ENCODE measurements around the gene TMEM178B.

Gene TMEM178B

GRCh38 chr7:141294143-141294829, 220.4 kb downstream of the TMEM178B start:
- no peaks in the 10 kb centered on the region for H3K27me3 ChIP-seq (ENCODE audit: control insufficient read depth in 2 of 2, insufficient read depth in 2 of 2, low read length in 2 of 2)
- H3K27ac ChIP-seq (ENCODE audit: low read depth in 2 of 2, low read length in 2 of 2): no peak overlapping the region
- no peak overlapping the region for H3K9ac ChIP-seq (ENCODE audit: low read depth in 1 of 2, low read length in 2 of 2)
- H3K36me3 ChIP-seq (ENCODE audit: control insufficient read depth in 2 of 2, insufficient read depth in 2 of 2, low read length in 2 of 2): no peaks in the 10 kb centered on the region
- no peaks in the 10 kb centered on the region for H3K4me1 ChIP-seq (ENCODE audit: control insufficient read depth in 2 of 2, insufficient read depth in 2 of 2, low read length in 2 of 2)
- H3K4me3 ChIP-seq (ENCODE audit: low read length in 2 of 2): no peak overlapping the region
- H3K9me3 ChIP-seq (ENCODE audit: control insufficient read depth in 2 of 2, low read length in 2 of 2): no peaks in the 10 kb centered on the region

DNA sequence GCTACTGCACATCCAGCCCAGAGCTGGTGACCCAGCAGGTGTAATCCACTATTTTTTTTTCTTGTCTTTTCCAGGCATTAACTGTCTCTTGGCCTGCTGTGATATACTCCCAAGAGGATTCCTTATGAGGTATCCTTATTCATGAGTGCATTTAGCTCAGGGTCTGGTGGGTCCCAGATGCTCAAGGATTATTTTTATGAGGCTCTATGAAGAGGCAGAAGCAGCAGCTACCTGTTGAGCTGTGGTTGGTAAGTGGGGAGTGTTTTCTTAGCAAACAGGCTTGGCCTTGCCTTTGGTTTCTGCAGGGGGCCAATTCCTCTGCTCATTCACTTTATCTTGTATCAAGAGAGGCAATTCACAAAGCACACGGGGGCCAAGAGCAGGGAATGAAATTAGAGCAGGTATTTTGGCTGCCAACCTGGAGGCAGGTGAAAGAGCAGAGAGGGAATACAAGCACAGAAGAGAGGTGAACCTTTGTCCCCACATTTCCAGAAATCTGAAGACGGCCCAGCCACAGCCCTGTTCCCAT, 221.6 kb downstream of the TMEM178B start:
- H3K4me3 ChIP-seq (ENCODE audit: low read length in 2 of 2): no peak overlapping the region
- no peak overlapping the region for H3K27ac ChIP-seq (ENCODE audit: low read depth in 2 of 2, low read length in 2 of 2)
- no peaks in the 10 kb centered on the region for H3K9me3 ChIP-seq (ENCODE audit: control insufficient read depth in 2 of 2, low read length in 2 of 2)
- H3K36me3 ChIP-seq (ENCODE audit: control insufficient read depth in 2 of 2, insufficient read depth in 2 of 2, low read length in 2 of 2): no peaks in the 10 kb centered on the region
- no peaks in the 10 kb centered on the region for H3K4me1 ChIP-seq (ENCODE audit: control insufficient read depth in 2 of 2, insufficient read depth in 2 of 2, low read length in 2 of 2)
- H3K9ac ChIP-seq (ENCODE audit: low read depth in 1 of 2, low read length in 2 of 2): no peak overlapping the region
- no peaks in the 10 kb centered on the region for H3K27me3 ChIP-seq (ENCODE audit: control insufficient read depth in 2 of 2, insufficient read depth in 2 of 2, low read length in 2 of 2)

DNA sequence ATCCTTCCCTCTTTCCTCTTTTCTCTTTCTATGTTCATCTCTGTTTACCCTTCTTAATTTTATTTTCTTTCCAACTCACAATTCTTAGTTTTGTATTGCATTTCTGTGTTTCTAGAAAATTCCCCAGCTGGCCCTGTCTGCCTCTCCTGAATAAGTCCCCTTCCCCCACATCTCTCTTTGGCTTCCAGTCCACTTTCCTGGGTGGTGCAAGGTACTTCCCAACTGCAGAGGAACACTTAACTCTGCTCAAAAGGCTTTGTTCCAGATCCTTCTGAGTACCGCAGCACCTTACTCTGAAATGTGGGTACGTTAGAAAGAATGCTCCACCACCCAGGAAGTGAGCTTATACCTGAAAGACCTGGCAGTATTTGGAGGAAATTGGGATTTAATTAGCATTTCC, 227.0 kb downstream of the TMEM178B start:
- no peak overlapping the region for H3K4me3 ChIP-seq (ENCODE audit: low read length in 2 of 2)
- no peaks in the 10 kb centered on the region for H3K9me3 ChIP-seq (ENCODE audit: control insufficient read depth in 2 of 2, low read length in 2 of 2)
- H3K9ac ChIP-seq (ENCODE audit: low read depth in 1 of 2, low read length in 2 of 2): no peak overlapping the region
- H3K4me1 ChIP-seq (ENCODE audit: control insufficient read depth in 2 of 2, insufficient read depth in 2 of 2, low read length in 2 of 2): no peaks in the 10 kb centered on the region
- H3K27me3 ChIP-seq (ENCODE audit: control insufficient read depth in 2 of 2, insufficient read depth in 2 of 2, low read length in 2 of 2): no peaks in the 10 kb centered on the region
- no peaks in the 10 kb centered on the region for H3K36me3 ChIP-seq (ENCODE audit: control insufficient read depth in 2 of 2, insufficient read depth in 2 of 2, low read length in 2 of 2)
- no peak overlapping the region for H3K27ac ChIP-seq (ENCODE audit: low read depth in 2 of 2, low read length in 2 of 2)

- no peaks in the 10 kb centered on the region for H3K9me3 ChIP-seq (ENCODE audit: control insufficient read depth in 2 of 2, low read length in 2 of 2)
- H3K36me3 ChIP-seq (ENCODE audit: control insufficient read depth in 2 of 2, insufficient read depth in 2 of 2, low read length in 2 of 2): no peaks in the 10 kb centered on the region
- no peak overlapping the region for H3K9ac ChIP-seq (ENCODE audit: low read depth in 1 of 2, low read length in 2 of 2)
- H3K27ac ChIP-seq (ENCODE audit: low read depth in 2 of 2, low read length in 2 of 2): no peak overlapping the region
- H3K27me3 ChIP-seq (ENCODE audit: control insufficient read depth in 2 of 2, insufficient read depth in 2 of 2, low read length in 2 of 2): no peaks in the 10 kb centered on the region
- no peaks in the 10 kb centered on the region for H3K4me1 ChIP-seq (ENCODE audit: control insufficient read depth in 2 of 2, insufficient read depth in 2 of 2, low read length in 2 of 2)
- no peak overlapping the region for H3K4me3 ChIP-seq (ENCODE audit: low read length in 2 of 2)
Observed at GRCh38 chr7:141301544-141301943, 227.7 kb downstream of the TMEM178B start.

GRCh38 chr7:141302617-141303016, 228.8 kb downstream of the TMEM178B start:
- H3K36me3 ChIP-seq (ENCODE audit: control insufficient read depth in 2 of 2, insufficient read depth in 2 of 2, low read length in 2 of 2): no peaks in the 10 kb centered on the region
- no peak overlapping the region for H3K27ac ChIP-seq (ENCODE audit: low read depth in 2 of 2, low read length in 2 of 2)
- no peaks in the 10 kb centered on the region for H3K4me1 ChIP-seq (ENCODE audit: control insufficient read depth in 2 of 2, insufficient read depth in 2 of 2, low read length in 2 of 2)
- H3K9me3 ChIP-seq (ENCODE audit: control insufficient read depth in 2 of 2, low read length in 2 of 2): no peaks in the 10 kb centered on the region
- no peak overlapping the region for H3K9ac ChIP-seq (ENCODE audit: low read depth in 1 of 2, low read length in 2 of 2)
- no peaks in the 10 kb centered on the region for H3K27me3 ChIP-seq (ENCODE audit: control insufficient read depth in 2 of 2, insufficient read depth in 2 of 2, low read length in 2 of 2)
- no peak overlapping the region for H3K4me3 ChIP-seq (ENCODE audit: low read length in 2 of 2)

DNA sequence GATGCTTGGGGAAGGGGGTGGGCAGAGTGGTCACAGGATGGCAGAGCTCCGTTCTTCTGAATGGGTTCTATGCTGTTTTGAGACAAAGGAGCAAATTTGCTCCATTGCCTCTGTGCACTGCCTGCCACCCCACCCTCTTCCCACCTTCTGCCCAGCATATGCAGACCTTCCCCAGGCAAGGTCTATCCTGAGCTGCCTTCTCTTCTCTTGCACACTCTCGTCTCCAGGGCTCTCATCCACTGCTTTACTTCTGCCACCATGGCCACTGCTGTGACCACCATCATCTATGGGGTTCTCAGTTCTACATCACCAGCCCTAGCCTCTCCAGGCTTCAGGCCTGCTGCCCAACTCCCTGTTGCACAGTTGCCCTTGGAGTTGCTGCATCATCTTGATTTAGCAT, 230.4 kb downstream of the TMEM178B start:
- no peaks in the 10 kb centered on the region for H3K9me3 ChIP-seq (ENCODE audit: control insufficient read depth in 2 of 2, low read length in 2 of 2)
- H3K27me3 ChIP-seq (ENCODE audit: control insufficient read depth in 2 of 2, insufficient read depth in 2 of 2, low read length in 2 of 2): no peaks in the 10 kb centered on the region
- H3K4me1 ChIP-seq (ENCODE audit: control insufficient read depth in 2 of 2, insufficient read depth in 2 of 2, low read length in 2 of 2): no peaks in the 10 kb centered on the region
- no peaks in the 10 kb centered on the region for H3K36me3 ChIP-seq (ENCODE audit: control insufficient read depth in 2 of 2, insufficient read depth in 2 of 2, low read length in 2 of 2)
- H3K9ac ChIP-seq (ENCODE audit: low read depth in 1 of 2, low read length in 2 of 2): no peak overlapping the region
- no peak overlapping the region for H3K4me3 ChIP-seq (ENCODE audit: low read length in 2 of 2)
- H3K27ac ChIP-seq (ENCODE audit: low read depth in 2 of 2, low read length in 2 of 2): no peak overlapping the region

DNA sequence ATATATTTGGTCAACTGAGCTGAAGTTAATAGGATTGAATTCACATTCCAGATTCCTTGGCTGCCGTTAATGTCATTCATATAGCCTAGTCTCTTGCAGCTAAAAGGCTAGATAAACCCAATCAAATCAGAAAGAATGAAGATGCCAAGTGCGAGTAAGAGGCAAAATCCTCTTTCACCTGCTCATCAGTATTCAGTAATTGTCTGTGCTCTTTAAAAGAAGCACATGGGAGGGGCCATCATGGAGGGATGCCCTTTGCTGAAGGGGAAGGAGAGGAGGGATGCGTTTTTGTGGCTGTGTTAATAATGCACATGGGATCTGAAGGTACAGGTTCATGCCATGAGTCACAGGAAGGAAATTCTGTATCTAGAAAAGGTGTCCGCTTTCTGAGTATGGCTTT, 232.2 kb downstream of the TMEM178B start:
- Histone ChIP-seq H3K9ac (ENCODE audit: low read depth in 1 of 2, low read length in 2 of 2) (no peak overlapping the region), H3K9me3 (ENCODE audit: control insufficient read depth in 2 of 2, low read length in 2 of 2) (no peaks in the 10 kb centered on the region), H3K4me3 (ENCODE audit: low read length in 2 of 2) (no peak overlapping the region), H3K27me3 (ENCODE audit: control insufficient read depth in 2 of 2, insufficient read depth in 2 of 2, low read length in 2 of 2) (no peaks in the 10 kb centered on the region), H3K4me1 (ENCODE audit: control insufficient read depth in 2 of 2, insufficient read depth in 2 of 2, low read length in 2 of 2) (no peaks in the 10 kb centered on the region), H3K36me3 (ENCODE audit: control insufficient read depth in 2 of 2, insufficient read depth in 2 of 2, low read length in 2 of 2) (no peaks in the 10 kb centered on the region), H3K27ac (ENCODE audit: low read depth in 2 of 2, low read length in 2 of 2) (no peak overlapping the region)

DNA sequence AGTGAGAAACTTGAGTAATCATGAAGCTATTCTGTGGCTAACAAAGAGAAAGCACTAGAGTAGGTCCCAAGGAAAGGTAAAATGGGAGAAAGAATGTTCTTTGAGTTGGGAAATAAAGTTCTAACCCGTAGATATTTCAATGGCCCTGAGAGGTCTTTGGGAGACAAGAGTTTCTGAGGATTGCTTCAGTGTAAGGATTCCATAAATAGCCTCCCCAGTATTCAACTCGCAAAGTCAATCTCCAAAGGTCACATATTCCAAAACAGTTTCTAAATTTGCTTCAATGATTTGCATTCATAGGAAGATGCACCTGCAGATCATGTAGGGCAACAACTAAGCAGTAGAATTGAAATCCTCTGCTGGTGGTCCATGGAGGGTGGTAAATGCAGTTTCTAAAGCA, 238.5 kb downstream of the TMEM178B start:
- no peaks in the 10 kb centered on the region for H3K9me3 ChIP-seq (ENCODE audit: control insufficient read depth in 2 of 2, low read length in 2 of 2)
- H3K36me3 ChIP-seq (ENCODE audit: control insufficient read depth in 2 of 2, insufficient read depth in 2 of 2, low read length in 2 of 2): no peaks in the 10 kb centered on the region
- no peak overlapping the region for H3K4me3 ChIP-seq (ENCODE audit: low read length in 2 of 2)
- H3K27me3 ChIP-seq (ENCODE audit: control insufficient read depth in 2 of 2, insufficient read depth in 2 of 2, low read length in 2 of 2): no peaks in the 10 kb centered on the region
- no peak overlapping the region for H3K27ac ChIP-seq (ENCODE audit: low read depth in 2 of 2, low read length in 2 of 2)
- no peak overlapping the region for H3K9ac ChIP-seq (ENCODE audit: low read depth in 1 of 2, low read length in 2 of 2)
- no peaks in the 10 kb centered on the region for H3K4me1 ChIP-seq (ENCODE audit: control insufficient read depth in 2 of 2, insufficient read depth in 2 of 2, low read length in 2 of 2)

DNA sequence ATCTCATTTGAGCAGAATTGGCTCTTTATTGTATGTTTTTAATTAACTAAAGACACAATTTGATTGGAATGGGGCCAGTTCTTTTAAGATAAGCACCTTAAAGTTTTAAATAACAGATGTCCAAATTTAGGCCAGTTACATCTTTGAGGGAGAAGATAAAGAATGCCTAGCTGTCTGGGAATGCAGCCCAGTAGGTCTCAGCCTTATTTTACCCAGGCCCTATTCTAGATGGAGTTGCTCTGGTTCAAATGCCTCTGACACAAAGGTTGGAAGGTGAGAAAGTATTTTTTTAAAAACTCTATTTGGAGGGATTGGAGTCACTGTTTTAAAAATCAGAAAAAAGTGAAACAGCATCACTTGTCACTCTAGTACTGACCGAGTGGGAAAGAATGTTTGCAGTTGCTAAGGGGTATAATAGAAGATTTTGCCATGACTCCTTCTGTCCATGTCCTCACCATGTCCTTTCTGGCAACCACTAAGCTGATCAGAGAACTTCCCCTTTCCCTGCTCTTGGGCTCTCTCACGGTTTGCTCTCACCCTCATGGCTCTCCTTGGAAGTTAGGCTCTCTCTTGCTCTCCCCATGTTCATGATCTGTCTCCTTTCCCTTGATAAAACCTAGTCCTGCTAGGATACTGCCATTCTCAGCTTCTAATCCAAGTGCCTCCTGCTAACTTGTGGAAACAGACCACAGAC, 239.1 kb downstream of the TMEM178B start:
- H3K9me3 ChIP-seq (ENCODE audit: control insufficient read depth in 2 of 2, low read length in 2 of 2): no peaks in the 10 kb centered on the region
- H3K36me3 ChIP-seq (ENCODE audit: control insufficient read depth in 2 of 2, insufficient read depth in 2 of 2, low read length in 2 of 2): no peaks in the 10 kb centered on the region
- H3K4me3 ChIP-seq (ENCODE audit: low read length in 2 of 2): no peak overlapping the region
- no peak overlapping the region for H3K9ac ChIP-seq (ENCODE audit: low read depth in 1 of 2, low read length in 2 of 2)
- no peaks in the 10 kb centered on the region for H3K27me3 ChIP-seq (ENCODE audit: control insufficient read depth in 2 of 2, insufficient read depth in 2 of 2, low read length in 2 of 2)
- H3K27ac ChIP-seq (ENCODE audit: low read depth in 2 of 2, low read length in 2 of 2): no peak overlapping the region
- H3K4me1 ChIP-seq (ENCODE audit: control insufficient read depth in 2 of 2, insufficient read depth in 2 of 2, low read length in 2 of 2): no peaks in the 10 kb centered on the region

- Histone ChIP-seq H3K4me1 (ENCODE audit: control insufficient read depth in 2 of 2, insufficient read depth in 2 of 2, low read length in 2 of 2) (no peaks in the 10 kb centered on the region), H3K27me3 (ENCODE audit: control insufficient read depth in 2 of 2, insufficient read depth in 2 of 2, low read length in 2 of 2) (no peaks in the 10 kb centered on the region), H3K27ac (ENCODE audit: low read depth in 2 of 2, low read length in 2 of 2) (no peak overlapping the region), H3K36me3 (ENCODE audit: control insufficient read depth in 2 of 2, insufficient read depth in 2 of 2, low read length in 2 of 2) (no peaks in the 10 kb centered on the region), H3K9me3 (ENCODE audit: control insufficient read depth in 2 of 2, low read length in 2 of 2) (no peaks in the 10 kb centered on the region), H3K4me3 (ENCODE audit: low read length in 2 of 2) (no peak overlapping the region), H3K9ac (ENCODE audit: low read depth in 1 of 2, low read length in 2 of 2) (no peak overlapping the region)
Observed at GRCh38 chr7:141313896-141314295, 240.0 kb downstream of the TMEM178B start.

Data from mucosa of rectum (tissue), 2 donors.